ENCODE data around the gene PLD1.

PLD1 gene

DNA sequence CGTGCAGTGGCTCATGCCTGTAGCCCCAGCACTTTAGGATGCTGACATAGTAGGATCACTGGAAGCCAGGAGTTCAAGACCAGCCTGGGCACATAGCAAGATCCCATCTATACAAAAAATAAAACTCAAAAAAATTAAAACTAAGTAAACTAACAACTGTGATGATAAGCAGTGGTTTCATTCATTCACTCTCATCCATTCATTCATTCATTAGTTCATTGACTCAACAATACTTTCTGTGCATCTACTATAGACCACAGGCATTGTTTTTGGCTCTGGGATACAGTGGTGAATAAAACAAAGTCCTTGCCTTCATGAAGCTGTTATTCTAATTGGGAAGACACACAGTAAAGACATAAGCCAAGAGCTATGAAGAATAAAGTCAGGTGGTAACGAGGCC, 25.3 kb upstream of the PLD1 start:
- no peaks in the 10 kb centered on the region for H3K27me3 ChIP-seq (ENCODE audit: control insufficient read depth, insufficient read depth, low read length)
- H3K4me3 ChIP-seq (ENCODE audit: low read depth, low read length): no peak overlapping the region
- H3K9me3 ChIP-seq (ENCODE audit: control insufficient read depth, insufficient read depth, low read length): no peaks in the 10 kb centered on the region
- H3K9ac ChIP-seq (ENCODE audit: low read depth, low read length): no peak overlapping the region
- no peaks in the 10 kb centered on the region for H3K36me3 ChIP-seq (ENCODE audit: control insufficient read depth, insufficient read depth, low read length)
- H3K4me1 ChIP-seq (ENCODE audit: control insufficient read depth, insufficient read depth, low read length): no peaks in the 10 kb centered on the region

DNA sequence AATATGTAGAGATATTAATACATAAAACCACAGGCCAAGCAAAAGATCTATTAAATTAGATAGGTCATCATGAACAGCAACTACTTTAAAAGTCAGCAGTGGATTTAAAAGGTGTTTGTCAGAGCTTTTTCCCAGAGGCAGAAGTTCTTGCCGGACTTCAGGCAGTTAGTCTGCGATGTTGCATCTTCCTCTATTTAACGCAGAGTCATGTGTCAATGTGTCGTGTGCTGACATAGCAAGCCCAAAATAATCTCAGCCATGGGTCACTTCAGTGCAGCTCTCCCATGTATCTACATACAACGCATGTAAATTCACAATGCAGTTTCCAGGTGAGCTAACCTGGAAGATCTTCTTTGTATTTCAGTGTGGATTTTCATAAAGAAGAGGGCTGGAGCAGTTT, 24.8 kb upstream of the PLD1 start:
- Histone ChIP-seq H3K27me3 (ENCODE audit: control insufficient read depth, insufficient read depth, low read length) (no peaks in the 10 kb centered on the region), H3K4me1 (ENCODE audit: control insufficient read depth, insufficient read depth, low read length) (no peaks in the 10 kb centered on the region), H3K36me3 (ENCODE audit: control insufficient read depth, insufficient read depth, low read length) (no peaks in the 10 kb centered on the region), H3K9me3 (ENCODE audit: control insufficient read depth, insufficient read depth, low read length) (no peaks in the 10 kb centered on the region), H3K9ac (ENCODE audit: low read depth, low read length) (no peak overlapping the region), H3K4me3 (ENCODE audit: low read depth, low read length) (no peak overlapping the region)

DNA sequence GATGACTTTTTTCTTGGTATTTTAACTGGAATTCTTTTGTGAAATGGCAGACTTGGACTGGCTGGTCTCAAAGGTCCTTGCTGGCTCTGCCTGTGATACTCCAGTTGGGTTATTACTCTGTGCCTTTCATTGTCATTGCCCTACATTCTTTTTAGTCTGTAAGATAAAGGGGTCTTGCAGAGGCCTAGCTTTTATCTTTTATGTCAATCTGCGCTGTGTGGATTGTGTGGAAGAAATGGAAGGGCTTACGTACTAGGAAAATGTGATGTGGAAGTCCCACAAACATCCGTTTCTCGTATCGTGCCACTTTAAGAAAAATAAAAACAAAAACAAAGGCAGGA, 24.1 kb upstream of the PLD1 start:
- Histone ChIP-seq H3K36me3 (ENCODE audit: control insufficient read depth, insufficient read depth, low read length) (no peaks in the 10 kb centered on the region), H3K9me3 (ENCODE audit: control insufficient read depth, insufficient read depth, low read length) (no peaks in the 10 kb centered on the region), H3K9ac (ENCODE audit: low read depth, low read length) (no peak overlapping the region), H3K27me3 (ENCODE audit: control insufficient read depth, insufficient read depth, low read length) (no peaks in the 10 kb centered on the region), H3K4me3 (ENCODE audit: low read depth, low read length) (no peak overlapping the region), H3K4me1 (ENCODE audit: control insufficient read depth, insufficient read depth, low read length) (peaks cover 4% of the 10 kb centered on the region)

DNA sequence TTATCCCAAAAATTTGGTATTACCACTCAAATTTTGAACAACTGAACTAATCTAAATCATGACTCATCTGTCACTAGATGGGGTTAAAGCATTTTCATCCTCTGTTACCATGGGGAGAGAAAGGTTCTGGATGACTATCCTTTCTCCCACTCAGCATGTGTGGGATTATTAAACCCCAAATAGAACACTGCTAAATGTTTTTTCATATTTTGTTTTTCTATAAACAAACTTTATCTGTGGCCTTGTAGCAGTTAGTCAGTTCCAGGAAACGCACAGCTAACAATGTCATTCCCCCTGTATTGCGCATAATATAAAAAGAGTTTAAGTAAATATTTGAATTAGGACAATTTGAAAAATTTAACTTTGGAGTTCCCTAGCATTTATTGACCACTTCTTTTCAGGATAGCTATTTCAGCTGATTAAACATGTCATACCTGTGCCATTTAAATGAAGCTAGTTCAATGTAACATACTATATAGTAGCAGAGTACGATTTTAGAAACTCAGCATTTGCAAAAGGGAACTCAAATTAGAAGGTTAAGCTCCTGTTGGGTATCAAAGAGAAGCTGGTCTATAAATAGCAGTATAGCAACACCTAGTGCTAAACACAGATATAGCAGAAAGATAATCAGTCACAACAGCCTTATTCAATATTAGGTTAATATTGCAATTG, 23.6 kb upstream of the PLD1 start:
- Histone ChIP-seq H3K36me3 (ENCODE audit: control insufficient read depth, insufficient read depth, low read length) (no peaks in the 10 kb centered on the region), H3K9me3 (ENCODE audit: control insufficient read depth, insufficient read depth, low read length) (no peaks in the 10 kb centered on the region), H3K9ac (ENCODE audit: low read depth, low read length) (no peak overlapping the region), H3K27me3 (ENCODE audit: control insufficient read depth, insufficient read depth, low read length) (no peaks in the 10 kb centered on the region), H3K4me1 (ENCODE audit: control insufficient read depth, insufficient read depth, low read length) (peaks cover 4% of the 10 kb centered on the region), H3K4me3 (ENCODE audit: low read depth, low read length) (no peak overlapping the region)

DNA sequence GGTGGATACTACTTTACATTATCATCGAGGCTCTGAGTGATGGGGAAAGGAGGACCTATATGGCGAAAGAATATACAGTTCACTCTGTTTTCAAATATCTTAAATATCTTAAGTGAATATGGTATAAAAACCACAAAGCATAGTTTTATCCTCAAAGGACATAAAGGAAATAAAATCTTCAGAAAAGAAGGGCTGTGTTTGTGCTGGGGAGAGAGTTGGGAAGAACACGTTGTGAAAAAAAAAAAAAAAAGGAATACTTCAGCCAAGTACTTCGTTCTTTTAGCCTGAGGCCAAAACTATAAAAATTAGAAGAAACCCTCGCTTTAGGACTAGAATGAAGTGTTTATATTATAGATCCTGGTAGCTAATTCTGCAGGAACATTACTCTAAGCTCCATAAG, 22.7 kb upstream of the PLD1 start:
- Histone ChIP-seq H3K4me3 (ENCODE audit: low read depth, low read length) (no peak overlapping the region), H3K36me3 (ENCODE audit: control insufficient read depth, insufficient read depth, low read length) (no peaks in the 10 kb centered on the region), H3K27me3 (ENCODE audit: control insufficient read depth, insufficient read depth, low read length) (no peaks in the 10 kb centered on the region), H3K4me1 (ENCODE audit: control insufficient read depth, insufficient read depth, low read length) (peaks cover 4% of the 10 kb centered on the region), H3K9ac (ENCODE audit: low read depth, low read length) (no peak overlapping the region), H3K9me3 (ENCODE audit: control insufficient read depth, insufficient read depth, low read length) (no peaks in the 10 kb centered on the region)

DNA sequence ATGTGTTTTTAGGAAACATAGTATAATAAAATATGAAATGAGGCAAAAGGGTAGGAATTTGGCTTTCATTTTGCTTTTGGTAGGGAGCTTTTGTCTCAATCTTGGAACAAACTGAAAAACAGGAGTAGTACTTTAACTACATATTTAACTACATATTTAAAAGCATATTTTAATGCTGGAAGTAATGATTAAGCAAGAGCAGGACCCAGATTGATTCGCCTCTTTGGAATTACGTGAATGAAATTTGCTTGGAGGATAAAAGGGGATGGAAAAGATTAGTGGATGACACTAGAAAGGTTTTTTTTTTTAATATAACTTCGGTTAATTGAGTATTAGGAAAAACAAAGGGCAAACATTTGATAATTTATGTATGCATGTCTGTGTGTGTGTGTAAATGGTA, 21.7 kb upstream of the PLD1 start:
- peaks cover 4% of the 10 kb centered on the region for H3K4me1 ChIP-seq (ENCODE audit: control insufficient read depth, insufficient read depth, low read length)

DNA sequence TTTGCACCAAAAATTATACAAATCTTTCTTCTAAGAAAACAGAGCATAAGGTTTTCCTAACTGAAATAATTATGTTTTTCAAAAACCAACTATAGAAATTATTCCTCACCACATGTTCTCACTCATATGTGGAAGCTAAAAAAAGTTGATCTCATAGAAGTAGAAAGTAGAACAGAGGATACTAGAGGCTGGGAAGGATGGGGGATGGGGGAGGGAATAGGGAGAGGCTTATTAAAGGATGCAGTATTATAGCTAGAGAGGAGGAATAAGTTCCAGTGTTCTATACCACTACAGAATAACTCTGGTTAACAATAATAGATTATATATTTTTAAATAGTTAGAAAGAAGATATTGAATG, 20.2 kb upstream of the PLD1 start:
- no peaks in the 10 kb centered on the region for H3K36me3 ChIP-seq (ENCODE audit: control insufficient read depth, insufficient read depth, low read length)
- no peaks in the 10 kb centered on the region for H3K9me3 ChIP-seq (ENCODE audit: control insufficient read depth, insufficient read depth, low read length)

More for the DNA sequence above, 21.7 kb upstream of the PLD1 start:
- Histone ChIP-seq H3K36me3 (ENCODE audit: control insufficient read depth, insufficient read depth, low read length) (no peaks in the 10 kb centered on the region), H3K27me3 (ENCODE audit: control insufficient read depth, insufficient read depth, low read length) (no peaks in the 10 kb centered on the region), H3K9me3 (ENCODE audit: control insufficient read depth, insufficient read depth, low read length) (no peaks in the 10 kb centered on the region), H3K9ac (ENCODE audit: low read depth, low read length) (no peak overlapping the region), H3K4me3 (ENCODE audit: low read depth, low read length) (no peak overlapping the region)

DNA sequence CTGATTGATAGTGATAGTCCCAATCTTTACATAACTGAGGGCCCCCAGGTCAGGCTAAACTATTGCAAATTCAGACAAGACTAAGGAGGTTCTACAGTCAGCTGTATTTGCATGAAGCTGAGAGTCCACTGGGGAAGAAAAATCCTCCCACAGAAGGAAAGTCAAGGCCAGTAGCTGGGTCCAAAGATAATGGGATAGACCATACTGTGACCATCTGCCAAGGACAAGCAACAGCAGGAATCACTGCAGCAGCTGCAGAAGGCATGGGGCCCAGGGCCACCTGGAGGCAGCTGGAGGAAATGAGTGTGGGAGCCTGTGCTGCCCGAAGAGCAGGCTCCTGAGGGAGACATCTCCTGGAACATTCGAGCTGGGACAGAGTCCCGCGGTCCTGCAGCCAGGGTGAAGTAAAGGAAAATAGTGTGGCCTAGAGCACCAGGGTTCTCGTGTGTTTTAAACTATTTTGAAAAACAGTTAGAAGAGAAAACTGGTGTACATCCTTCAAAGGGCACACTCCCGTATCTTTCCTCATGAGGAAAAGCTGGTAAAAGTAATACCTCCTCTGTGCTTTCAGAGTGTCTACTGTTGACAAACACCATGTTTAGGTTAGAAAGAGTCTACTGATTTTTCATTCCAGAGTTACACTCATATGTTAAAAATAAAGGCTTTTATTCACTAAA, 19.7 kb upstream of the PLD1 start:
- Histone ChIP-seq H3K4me3 (ENCODE audit: low read depth, low read length) (no peak overlapping the region), H3K9me3 (ENCODE audit: control insufficient read depth, insufficient read depth, low read length) (no peaks in the 10 kb centered on the region), H3K4me1 (ENCODE audit: control insufficient read depth, insufficient read depth, low read length) (peaks cover 4% of the 10 kb centered on the region), H3K27me3 (ENCODE audit: control insufficient read depth, insufficient read depth, low read length) (no peaks in the 10 kb centered on the region), H3K36me3 (ENCODE audit: control insufficient read depth, insufficient read depth, low read length) (no peaks in the 10 kb centered on the region), H3K9ac (ENCODE audit: low read depth, low read length) (no peak overlapping the region)

More for the DNA sequence above, 20.2 kb upstream of the PLD1 start:
- Histone ChIP-seq H3K4me1 (ENCODE audit: control insufficient read depth, insufficient read depth, low read length) (peaks cover 4% of the 10 kb centered on the region), H3K9ac (ENCODE audit: low read depth, low read length) (no peak overlapping the region), H3K27me3 (ENCODE audit: control insufficient read depth, insufficient read depth, low read length) (no peaks in the 10 kb centered on the region), H3K4me3 (ENCODE audit: low read depth, low read length) (no peak overlapping the region)

DNA sequence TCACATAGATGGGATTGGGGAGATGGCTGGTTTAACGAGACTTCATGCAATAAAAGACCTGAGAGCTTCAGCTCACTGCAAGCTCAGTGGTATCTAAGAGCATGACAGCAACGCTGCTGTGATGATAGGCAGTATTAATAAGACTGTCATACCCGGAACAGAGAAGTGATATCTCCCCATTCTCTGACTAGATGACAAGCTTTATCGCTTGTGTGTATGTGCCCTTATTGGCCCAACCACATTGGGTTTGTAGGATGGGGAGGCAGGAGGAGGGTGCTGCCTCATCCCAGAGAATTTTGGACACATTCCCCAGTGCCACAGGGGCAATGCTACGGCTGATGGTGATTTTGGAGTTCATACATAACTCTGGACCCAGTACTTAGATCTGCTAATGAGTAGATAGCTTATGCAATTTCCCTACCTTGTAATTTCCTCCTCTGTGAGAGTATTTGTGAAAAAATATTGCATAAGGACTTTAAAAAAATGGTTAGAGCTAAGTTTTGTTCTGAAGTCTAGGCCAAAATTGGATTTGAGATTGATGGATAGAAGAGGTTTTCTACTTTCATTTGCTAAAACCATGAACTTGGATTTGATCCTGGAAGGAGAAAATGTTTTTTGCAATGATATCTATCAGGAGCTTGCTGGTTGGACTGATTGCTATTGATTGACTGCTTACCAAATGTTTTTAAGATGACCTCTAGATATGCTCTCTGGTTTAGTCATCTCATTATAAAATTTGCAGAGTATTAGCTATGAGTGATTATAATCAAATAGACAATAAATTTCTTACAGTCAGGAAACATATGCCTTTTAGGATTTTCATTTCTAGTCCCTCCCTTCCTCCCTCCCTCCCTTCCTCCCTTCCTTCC, 18.9 kb upstream of the PLD1 start:
- Histone ChIP-seq H3K36me3 (ENCODE audit: control insufficient read depth, insufficient read depth, low read length) (no peaks in the 10 kb centered on the region), H3K4me1 (ENCODE audit: control insufficient read depth, insufficient read depth, low read length) (peaks cover 4% of the 10 kb centered on the region)

DNA sequence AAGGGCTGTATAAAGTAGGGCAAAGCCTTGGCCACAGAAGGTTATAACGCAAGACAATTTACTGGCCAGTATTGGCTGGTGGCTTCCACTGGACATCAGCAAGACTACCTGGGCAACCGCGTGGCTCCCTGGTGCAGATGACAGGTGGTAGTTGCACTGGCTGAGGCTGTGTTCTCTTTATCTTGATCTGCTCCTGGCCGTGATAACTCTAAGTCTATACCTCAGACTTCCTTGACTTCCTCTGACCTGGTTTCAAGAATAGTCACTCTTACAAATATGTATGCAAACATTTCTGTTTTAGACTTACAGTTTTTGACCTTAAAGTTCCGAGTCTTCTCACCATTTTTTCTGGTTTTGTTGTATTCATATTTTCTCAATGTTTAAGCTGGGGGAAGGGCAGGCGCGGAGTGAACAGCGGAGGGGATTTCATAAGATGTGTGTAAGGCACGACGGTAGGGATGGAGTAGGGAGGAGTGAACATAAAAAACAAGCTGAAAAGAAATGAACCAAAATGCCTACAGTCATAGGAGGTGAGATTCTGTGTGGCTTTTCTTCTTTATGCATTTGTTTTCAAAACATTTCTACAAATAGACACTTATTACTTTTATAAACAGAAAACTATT, 17.7 kb upstream of the PLD1 start:
- no peaks in the 10 kb centered on the region for H3K27me3 ChIP-seq (ENCODE audit: control insufficient read depth, insufficient read depth, low read length)
- no peak overlapping the region for H3K4me3 ChIP-seq (ENCODE audit: low read depth, low read length)
- no peaks in the 10 kb centered on the region for H3K36me3 ChIP-seq (ENCODE audit: control insufficient read depth, insufficient read depth, low read length)
- no peaks in the 10 kb centered on the region for H3K9me3 ChIP-seq (ENCODE audit: control insufficient read depth, insufficient read depth, low read length)
- H3K4me1 ChIP-seq (ENCODE audit: control insufficient read depth, insufficient read depth, low read length): peaks cover 4% of the 10 kb centered on the region
- H3K9ac ChIP-seq (ENCODE audit: low read depth, low read length): no peak overlapping the region

More for the DNA sequence above, 18.9 kb upstream of the PLD1 start:
- no peaks in the 10 kb centered on the region for H3K27me3 ChIP-seq (ENCODE audit: control insufficient read depth, insufficient read depth, low read length)
- H3K9ac ChIP-seq (ENCODE audit: low read depth, low read length): no peak overlapping the region
- no peaks in the 10 kb centered on the region for H3K9me3 ChIP-seq (ENCODE audit: control insufficient read depth, insufficient read depth, low read length)
- no peak overlapping the region for H3K4me3 ChIP-seq (ENCODE audit: low read depth, low read length)

DNA sequence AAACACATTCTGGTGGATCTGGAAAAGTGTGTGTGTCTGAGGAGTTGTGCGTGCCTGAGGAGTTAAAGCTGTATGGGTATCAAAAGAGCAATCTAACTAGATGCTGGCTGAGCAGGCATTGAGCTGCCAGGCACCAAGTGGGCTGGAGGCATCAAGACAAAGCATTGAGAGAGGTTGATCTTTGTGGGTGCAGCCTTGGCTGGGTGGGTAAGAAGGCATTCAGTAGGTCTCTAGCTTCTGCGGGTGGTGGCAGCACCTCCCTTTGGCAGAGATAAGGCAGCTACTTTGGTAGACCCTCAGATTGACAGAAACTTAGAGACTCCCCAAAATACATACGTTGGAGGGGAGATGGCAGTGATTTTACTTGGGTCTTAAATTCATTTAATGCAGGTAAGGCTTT, 17.1 kb upstream of the PLD1 start:
- Histone ChIP-seq H3K4me1 (ENCODE audit: control insufficient read depth, insufficient read depth, low read length) (peaks cover 4% of the 10 kb centered on the region), H3K9me3 (ENCODE audit: control insufficient read depth, insufficient read depth, low read length) (no peaks in the 10 kb centered on the region), H3K27me3 (ENCODE audit: control insufficient read depth, insufficient read depth, low read length) (no peaks in the 10 kb centered on the region), H3K4me3 (ENCODE audit: low read depth, low read length) (no peak overlapping the region), H3K36me3 (ENCODE audit: control insufficient read depth, insufficient read depth, low read length) (no peaks in the 10 kb centered on the region), H3K9ac (ENCODE audit: low read depth, low read length) (no peak overlapping the region)
